HepG2 (cell line): ENCODE results near the gene STK38L. TPM values are rescaled to one million over a fixed set of nuclear protein-coding genes. Genes with fewer than 3 reads are reported as not detected.
A peak's percentile ranks its signal among the peaks of the same experiment; 100 is the strongest.

ENCODE experiments used
- ATAC-seq: fragments of 200-7000 bp; cut with Tn5 transposase; 3 replicates; pipeline ENCODE4 v1.9.1; 2020; ENCODE audit warnings: mild to moderate bottlenecking, moderate library complexity
- BruUV-seq: library from RNA; stranded (reverse); fragments of 400-500 nt; replicated peaks from 2 replicates; lab custom pipeline; 2021; lab: Mats Ljungman, UMichigan
- CTCF ChIA-PET: fragments of 300-600 bp; formaldehyde crosslinking; extraction: SDS; loops from one replicate; lab custom pipeline; 2021; ENCODE audit warnings: low total read pairs, inconsistent platforms, low intra/inter-chr PET ratio; lab: Yijun Ruan, JAX
- POLR2A ChIA-PET: fragments of 350-600 bp; sonication (Branson Sonifier 250); formaldehyde crosslinking; loops from one replicate; lab custom pipeline; 2020; ENCODE audit warnings: antibody characterized with exemption, inconsistent platforms; lab: Yijun Ruan, JAX
- DNase-seq: peaks from one replicate; pipeline ENCODE4 v3.0.0-alpha.2; 2015; ENCODE audit warnings: low spot score
- FAIRE-seq: peaks from 3 replicates; lab custom pipeline; 2011; peaks lifted over from hg19 to GRCh38; lab: Jason Lieb, UNC
- H2AFZ ChIP-seq: one replicate; pipeline ENCODE4 v1.6.1; 2011; ENCODE audit warnings: low read length, inconsistent platforms
- H3K27ac ChIP-seq: fragments of 300-600 bp; 3 replicates; pipeline ENCODE4 v1.8.0; 2011; ENCODE audit warnings: mixed run types, mild to moderate bottlenecking, mixed read lengths, low read length, inconsistent platforms; ENCODE audit not compliant: insufficient read depth; ENCODE audit errors: extremely low read length
- H3K27me3 ChIP-seq, 2 experiments: fragments of 200-600 bp in 1 of 2; 2 replicates in 1 of 2; 3 replicates in 1 of 2; pipeline versions ENCODE4 v1.6.0 to v1.8.0; 2011; ENCODE audit warnings: low read length in 2 of 2, mild to moderate bottlenecking in 2 of 2, moderate library complexity in 2 of 2, inconsistent platforms in 1 of 2; ENCODE audit not compliant: insufficient read depth in 2 of 2, control insufficient read depth in 1 of 2
- H3K36me3 ChIP-seq, 2 experiments: fragments of 200-600 bp in 1 of 2; replicated peaks in 1 of 2; 2 replicates in 1 of 2; 3 replicates in 1 of 2; pipeline versions ENCODE4 v1.5.1 to v1.8.0; 2011; ENCODE audit warnings: low read length in 2 of 2, inconsistent platforms in 1 of 2; ENCODE audit not compliant: insufficient read depth in 2 of 2, control insufficient read depth in 1 of 2
- H3K4me1 ChIP-seq: 2 replicates; pipeline ENCODE4 v1.5.1; 2012; ENCODE audit warnings: low read length, inconsistent platforms; ENCODE audit not compliant: insufficient read depth
- H3K4me2 ChIP-seq: 2 replicates; pipeline ENCODE4 v1.6.0; 2011; ENCODE audit warnings: low read depth, low read length, inconsistent platforms
- H3K4me3 ChIP-seq, 3 experiments: fragments of 200-600 bp in 1 of 3; sonication (generic), shearing (Covaris generic) in 1 of 3; replicated peaks in 1 of 3; 2 replicates each; pipeline ENCODE4 v1.5.1; 2011 to 2016; ENCODE audit warnings: low read length in 3 of 3, inconsistent platforms in 2 of 3, low read depth in 2 of 3, mild to moderate bottlenecking in 2 of 3, control low read depth in 1 of 3, mixed read lengths in 1 of 3; ENCODE audit not compliant: insufficient read depth in 1 of 3
- H3K79me2 ChIP-seq: one replicate; pipeline ENCODE4 v1.6.1; 2011; ENCODE audit warnings: low read length, inconsistent platforms; ENCODE audit not compliant: insufficient read depth
- H3K9ac ChIP-seq: 2 replicates; pipeline ENCODE4 v1.6.0; 2011; ENCODE audit warnings: mild to moderate bottlenecking, low read depth, low read length, inconsistent platforms; ENCODE audit not compliant: insufficient read depth
- H3K9me3 ChIP-seq: 2 replicates; pipeline ENCODE4 v1.5.1; 2012; ENCODE audit warnings: mild to moderate bottlenecking, low read length
- H4K20me1 ChIP-seq: 2 replicates; pipeline ENCODE4 v1.6.0; 2011; ENCODE audit warnings: inconsistent platforms, mild to moderate bottlenecking, low read length, moderate library complexity; ENCODE audit not compliant: insufficient read depth
- DPF2 ChIP-seq: sonication (generic); formaldehyde crosslinking; IDR thresholded peaks from 2 replicates; pipeline ENCODE4 v1.4.0; 2020; ENCODE audit warnings: mild to moderate bottlenecking, low read depth, missing genetic modification reagents, borderline replicate concordance
- FOXA1 ChIP-seq, 2 experiments: fragments of 450-650 bp in 1 of 2; sonication (generic) in 1 of 2; formaldehyde crosslinking in 1 of 2; IDR thresholded peaks; 2 replicates each; pipeline versions ENCODE4 v1.4.0 to v1.6.1; 2016 to 2020; ENCODE audit warnings: missing genetic modification reagents in 1 of 2
- PHB2 ChIP-seq: fragments of 450-650 bp; IDR thresholded peaks from 2 replicates; pipeline ENCODE4 v1.6.1; 2018; ENCODE audit not compliant: partially characterized antibody
- RCOR2 ChIP-seq: IDR thresholded peaks from 2 replicates; pipeline ENCODE4 v1.6.1; 2016; ENCODE audit warnings: missing biosample characterization, missing genetic modification reagents
- TOE1 ChIP-seq: sonication (generic); formaldehyde crosslinking; IDR thresholded peaks from 2 replicates; pipeline ENCODE4 v1.4.0; 2020; ENCODE audit warnings: mild to moderate bottlenecking, missing genetic modification reagents
- WIZ ChIP-seq: sonication (generic); formaldehyde crosslinking; IDR thresholded peaks from 2 replicates; pipeline ENCODE4 v1.5.1; 2020; ENCODE audit warnings: mild to moderate bottlenecking, missing genetic modification reagents
- ZNF235 ChIP-seq: sonication (generic); formaldehyde crosslinking; IDR thresholded peaks from 2 replicates; pipeline ENCODE4 v1.8.1; 2023; ENCODE audit warnings: mild to moderate bottlenecking, missing genetic modification reagents, borderline replicate concordance
- ZNF282 ChIP-seq: fragments of 450-650 bp; IDR thresholded peaks from 2 replicates; pipeline ENCODE4 v1.6.1; 2018; ENCODE audit not compliant: partially characterized antibody
- WGBS: methylation state at CpG from one replicate; pipeline ENCODE4 v1.1.6; 2017; ENCODE audit warnings: low lambda C conversion rate; 5-methylcytosine and 5-hydroxymethylcytosine counted together
- in situ Hi-C: cut with HindIII; loops from 2 replicates; pipeline ENCODE4 v1.10.0; 2017; ENCODE audit warnings: low pct_unique_long_range_greater_than_20kb; ENCODE audit not compliant: extremely low pct_ligation_motif_present
- intact Hi-C: fragments of 100-400 bp; cut with micrococcal nuclease; formaldehyde crosslinking; loops from one replicate; pipeline ENCODE4 v1.10.0; 2022; ENCODE audit not compliant: unreplicated experiment
- polyA plus RNA-seq, 8 experiments: library from polyadenylated mRNA; depleted of rRNA in 3 of 8; stranded (reverse) in 7 of 8; unstranded in 1 of 8; fragments of >200 nt; fragmentation: Illumina TruSeq in 4 of 8; extraction: Trizol in 4 of 8; gene quantifications; 2 replicates each; pipeline versions ENCODE4 v1.2.1 to v1.2.3, GENCODE V29; 2011 to 2016; ENCODE audit warnings: low read depth in 4 of 8, missing spikeins in 1 of 8, mixed read lengths in 1 of 8; ENCODE audit not compliant: insufficient read depth in 1 of 8
- total RNA-seq, 5 experiments: library from RNA; depleted of rRNA; stranded (reverse); fragments of >200 nt; fragmentation: Illumina TruSeq; extraction: Trizol; gene quantifications; 2 replicates each; pipeline ENCODE4 v1.2.3, GENCODE V29; 2016; ENCODE audit warnings: low read depth in 1 of 5
- TF ChIP-seq, protein P1 (sequence below): sonication (generic); formaldehyde crosslinking; IDR thresholded peaks from 2 replicates; pipeline ENCODE4 v1.5.1; 2020; ENCODE audit warnings: missing genetic modification reagents, mild to moderate bottlenecking, borderline replicate concordance
- TF ChIP-seq, protein P2 (sequence below): sonication (generic); formaldehyde crosslinking; IDR thresholded peaks from 2 replicates; pipeline ENCODE4 v1.4.0; 2020; ENCODE audit warnings: missing genetic modification reagents, borderline replicate concordance

STK38L gene
- total and polyA plus RNA-seq, 2 of the 13 experiments (the other 11 are each of a cell fraction or from before 2014, with no cell fraction given): 6.1 to 26.4 TPM

GRCh38 chr12:27243804-27244688, at the start of gene STK38L (continued):
- TF ChIP-seq, protein P1, sequence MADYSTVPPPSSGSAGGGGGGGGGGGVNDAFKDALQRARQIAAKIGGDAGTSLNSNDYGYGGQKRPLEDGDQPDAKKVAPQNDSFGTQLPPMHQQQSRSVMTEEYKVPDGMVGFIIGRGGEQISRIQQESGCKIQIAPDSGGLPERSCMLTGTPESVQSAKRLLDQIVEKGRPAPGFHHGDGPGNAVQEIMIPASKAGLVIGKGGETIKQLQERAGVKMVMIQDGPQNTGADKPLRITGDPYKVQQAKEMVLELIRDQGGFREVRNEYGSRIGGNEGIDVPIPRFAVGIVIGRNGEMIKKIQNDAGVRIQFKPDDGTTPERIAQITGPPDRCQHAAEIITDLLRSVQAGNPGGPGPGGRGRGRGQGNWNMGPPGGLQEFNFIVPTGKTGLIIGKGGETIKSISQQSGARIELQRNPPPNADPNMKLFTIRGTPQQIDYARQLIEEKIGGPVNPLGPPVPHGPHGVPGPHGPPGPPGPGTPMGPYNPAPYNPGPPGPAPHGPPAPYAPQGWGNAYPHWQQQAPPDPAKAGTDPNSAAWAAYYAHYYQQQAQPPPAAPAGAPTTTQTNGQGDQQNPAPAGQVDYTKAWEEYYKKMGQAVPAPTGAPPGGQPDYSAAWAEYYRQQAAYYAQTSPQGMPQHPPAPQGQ (CRISPR knock-in tag): peak; percentile 0; the same call in 1 of the 2 replicates
- TF ChIP-seq PHB2: no peak

GRCh38 chr12:27194644-27195043, 49.4 kb upstream of the STK38L start:
- Histone ChIP-seq H3K36me3 (no peaks in the 10 kb centered on the region), H3K4me3 (no peak overlapping the region), H3K4me1 (no peaks in the 10 kb centered on the region), H2AFZ (no peak overlapping the region), H3K27me3 (no peaks in the 10 kb centered on the region; a peak in 1 of 5 replicates), H4K20me1 (no peaks in the 10 kb centered on the region), H3K9ac (no peak overlapping the region), H3K4me2 (no peak overlapping the region), H3K79me2 (no peaks in the 10 kb centered on the region), H3K27ac (no peak overlapping the region), H3K9me3 (no peaks in the 10 kb centered on the region)
- POLR2A ChIA-PET: no interaction called here
- CTCF ChIA-PET: no interaction called here
- no peak for FAIRE-seq
- no peak for DNase-seq
- no peak for TF ChIP-seq RCOR2 (CRISPR knock-in tag)
- TF ChIP-seq ZNF282: no peak
- no peak for TF ChIP-seq DPF2 (CRISPR knock-in tag)
- TF ChIP-seq ZNF235 (CRISPR knock-in tag): no peak
- TF ChIP-seq, protein P2, sequence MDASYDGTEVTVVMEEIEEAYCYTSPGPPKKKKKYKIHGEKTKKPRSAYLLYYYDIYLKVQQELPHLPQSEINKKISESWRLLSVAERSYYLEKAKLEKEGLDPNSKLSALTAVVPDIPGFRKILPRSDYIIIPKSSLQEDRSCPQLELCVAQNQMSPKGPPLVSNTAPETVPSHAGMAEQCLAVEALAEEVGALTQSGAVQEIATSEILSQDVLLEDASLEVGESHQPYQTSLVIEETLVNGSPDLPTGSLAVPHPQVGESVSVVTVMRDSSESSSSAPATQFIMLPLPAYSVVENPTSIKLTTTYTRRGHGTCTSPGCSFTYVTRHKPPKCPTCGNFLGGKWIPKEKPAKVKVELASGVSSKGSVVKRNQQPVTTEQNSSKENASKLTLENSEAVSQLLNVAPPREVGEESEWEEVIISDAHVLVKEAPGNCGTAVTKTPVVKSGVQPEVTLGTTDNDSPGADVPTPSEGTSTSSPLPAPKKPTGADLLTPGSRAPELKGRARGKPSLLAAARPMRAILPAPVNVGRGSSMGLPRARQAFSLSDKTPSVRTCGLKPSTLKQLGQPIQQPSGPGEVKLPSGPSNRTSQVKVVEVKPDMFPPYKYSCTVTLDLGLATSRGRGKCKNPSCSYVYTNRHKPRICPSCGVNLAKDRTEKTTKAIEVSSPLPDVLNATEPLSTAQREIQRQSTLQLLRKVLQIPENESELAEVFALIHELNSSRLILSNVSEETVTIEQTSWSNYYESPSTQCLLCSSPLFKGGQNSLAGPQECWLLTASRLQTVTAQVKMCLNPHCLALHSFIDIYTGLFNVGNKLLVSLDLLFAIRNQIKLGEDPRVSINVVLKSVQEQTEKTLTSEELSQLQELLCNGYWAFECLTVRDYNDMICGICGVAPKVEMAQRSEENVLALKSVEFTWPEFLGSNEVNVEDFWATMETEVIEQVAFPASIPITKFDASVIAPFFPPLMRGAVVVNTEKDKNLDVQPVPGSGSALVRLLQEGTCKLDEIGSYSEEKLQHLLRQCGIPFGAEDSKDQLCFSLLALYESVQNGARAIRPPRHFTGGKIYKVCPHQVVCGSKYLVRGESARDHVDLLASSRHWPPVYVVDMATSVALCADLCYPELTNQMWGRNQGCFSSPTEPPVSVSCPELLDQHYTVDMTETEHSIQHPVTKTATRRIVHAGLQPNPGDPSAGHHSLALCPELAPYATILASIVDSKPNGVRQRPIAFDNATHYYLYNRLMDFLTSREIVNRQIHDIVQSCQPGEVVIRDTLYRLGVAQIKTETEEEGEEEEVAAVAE (CRISPR knock-in tag): no peak
- TF ChIP-seq WIZ (CRISPR knock-in tag): no peak
- no peak for TF ChIP-seq TOE1 (CRISPR knock-in tag)
- TF ChIP-seq FOXA1 (IDR thresholded peaks at IDR 0.05): no peak
- no peak for TF ChIP-seq FOXA1 (CRISPR knock-in tag; IDR thresholded peaks at IDR 0.05)
- intact Hi-C loops: no loop called here
- no TSS peak for BruUV-seq
- 24% methylated on average over 2 of the region's 2 CpGs for WGBS
- in situ Hi-C loops: no loop called here
- no peak for ATAC-seq
